Measurements from ENCODE around the gene WEE2.

DNA sequence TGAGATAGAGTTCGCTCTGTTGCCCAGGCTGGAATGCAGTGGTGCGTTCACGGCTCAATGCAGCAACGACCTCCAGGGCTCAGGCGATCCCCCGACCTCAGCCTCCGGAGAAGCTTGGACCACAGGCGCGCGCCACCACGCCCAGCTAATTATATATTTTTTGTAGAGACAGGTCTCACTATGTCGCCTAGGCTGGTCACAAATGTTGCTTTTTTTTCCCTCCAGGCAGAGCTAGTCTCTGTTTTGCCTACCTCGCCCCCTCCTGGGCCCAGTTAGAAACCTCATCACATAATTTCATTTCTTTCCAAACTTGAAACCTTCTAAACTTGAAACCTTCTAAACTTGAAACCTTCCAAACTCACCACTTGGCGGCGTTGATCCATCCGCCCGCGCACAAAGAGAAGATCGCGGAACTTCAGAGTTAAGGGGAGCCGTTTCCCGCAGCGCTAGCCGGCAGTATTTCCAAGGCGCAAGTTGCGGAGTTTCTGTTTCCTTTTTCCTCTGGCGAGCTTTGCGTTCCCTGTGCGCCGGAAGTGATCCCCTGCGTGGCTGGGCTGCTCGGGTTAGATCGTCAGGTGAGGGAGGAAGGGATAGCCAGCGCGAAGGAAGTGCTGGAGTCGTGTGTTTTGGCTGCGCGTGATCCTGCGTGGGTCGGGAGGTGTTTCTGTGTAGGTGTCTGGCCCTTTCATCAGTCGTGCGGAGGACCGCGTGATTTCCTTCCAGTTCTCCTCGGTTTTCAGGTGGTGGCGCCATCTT, 29.9 kb downstream of the WEE2 start, which contains the start of gene SSBP1:
- TF ChIP-seq, protein P1, sequence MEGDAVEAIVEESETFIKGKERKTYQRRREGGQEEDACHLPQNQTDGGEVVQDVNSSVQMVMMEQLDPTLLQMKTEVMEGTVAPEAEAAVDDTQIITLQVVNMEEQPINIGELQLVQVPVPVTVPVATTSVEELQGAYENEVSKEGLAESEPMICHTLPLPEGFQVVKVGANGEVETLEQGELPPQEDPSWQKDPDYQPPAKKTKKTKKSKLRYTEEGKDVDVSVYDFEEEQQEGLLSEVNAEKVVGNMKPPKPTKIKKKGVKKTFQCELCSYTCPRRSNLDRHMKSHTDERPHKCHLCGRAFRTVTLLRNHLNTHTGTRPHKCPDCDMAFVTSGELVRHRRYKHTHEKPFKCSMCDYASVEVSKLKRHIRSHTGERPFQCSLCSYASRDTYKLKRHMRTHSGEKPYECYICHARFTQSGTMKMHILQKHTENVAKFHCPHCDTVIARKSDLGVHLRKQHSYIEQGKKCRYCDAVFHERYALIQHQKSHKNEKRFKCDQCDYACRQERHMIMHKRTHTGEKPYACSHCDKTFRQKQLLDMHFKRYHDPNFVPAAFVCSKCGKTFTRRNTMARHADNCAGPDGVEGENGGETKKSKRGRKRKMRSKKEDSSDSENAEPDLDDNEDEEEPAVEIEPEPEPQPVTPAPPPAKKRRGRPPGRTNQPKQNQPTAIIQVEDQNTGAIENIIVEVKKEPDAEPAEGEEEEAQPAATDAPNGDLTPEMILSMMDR (IDR thresholded peaks at IDR 0.05): peak; percentile 48 to 93 (median 53)
- TF ChIP-seq POLR2A (IDR thresholded peaks at IDR 0.05): peak in 1 of 2 donors; percentile 24
